HG03045 (cell line): ENCODE results near the gene OR2T29.
"Not testable (repeated sequence)": the region's sequence is repeated elsewhere in the genome, so short reads cannot be mapped to it uniquely, and the experiment has no call there.

Source experiments
- ATAC-seq: cut with Tn5 transposase; IDR thresholded peaks from one replicate; pipeline ENCODE4 v1.9.1; 2021; ENCODE audit warnings: mild to moderate bottlenecking, moderate library complexity; ENCODE audit not compliant: unreplicated experiment

The OR2T29 gene

GRCh38 chr1:248521856-248522255 is 40.7 kb downstream of the OR2T29 start:
- no peak for ATAC-seq

- not testable (repeated sequence) for ATAC-seq
These were observed 52.4 kb downstream of the OR2T29 start for GRCh38 chr1:248510217-248510616.

GRCh38 chr1:248507773-248508172 is 54.8 kb downstream of the OR2T29 start, which contains the start of gene OR2G6:
OR2G6 (plus strand) TSS chr1:248508073; CDS start chr1:248521647, 13,574 bp downstream.
- not testable (repeated sequence) for ATAC-seq
